Measurements from ENCODE around the gene KRT75. TPM values are rescaled to one million over a fixed set of nuclear protein-coding genes. Genes with fewer than 3 reads are reported as not detected.

The KRT75 gene
- total and polyA plus RNA-seq, 2 of the 13 experiments (the other 11 are each of a cell fraction or from before 2014, with no cell fraction given) = not detected

- ChIA-PET CTCF (ENCODE audit: low intra/inter-chr PET ratio, low total read pairs) (no interaction called here), POLR2A (no interaction called here)
- Histone ChIP-seq H2AFZ (ENCODE audit: low read length) (no peak overlapping the region), H4K20me1 (ENCODE audit: insufficient read depth, low read length) (no peaks in the 10 kb centered on the region), H3K9me3 (ENCODE audit: low read length) (no peaks in the 10 kb centered on the region), H3K27ac (ENCODE audit: extremely low read length, insufficient read depth, low read length) (no peak overlapping the region), H3K4me2 (ENCODE audit: low read depth, low read length) (no peak overlapping the region), H3K4me3 (replicated peaks in 1 of 3; ENCODE audit: insufficient read depth in 1 of 3, low read depth in 2 of 3, low read length in 3 of 3) (no peak overlapping the region), H3K79me2 (ENCODE audit: insufficient read depth, low read length) (no peaks in the 10 kb centered on the region), H3K27me3 (ENCODE audit: control insufficient read depth in 1 of 2, insufficient read depth in 2 of 2, low read length in 2 of 2) (peaks cover 0 to 9% of the 10 kb centered on the region in 2 experiments; a peak in 3 of 5 replicates), H3K9ac (ENCODE audit: insufficient read depth, low read depth, low read length) (no peak overlapping the region), H3K36me3 (replicated peaks in 1 of 2; ENCODE audit: control insufficient read depth in 1 of 2, insufficient read depth in 2 of 2, low read length in 2 of 2) (no peaks in the 10 kb centered on the region), H3K4me1 (ENCODE audit: insufficient read depth, low read length) (no peaks in the 10 kb centered on the region)
- DNase-seq (ENCODE audit: low spot score) = no peak
- in situ Hi-C loops (cut with HindIII; ENCODE audit: extremely low pct_ligation_motif_present, low pct_unique_long_range_greater_than_20kb) (loop anchor here (25.0 kb wide), 1 partner anchor 596 kb away; no protein-coding TSS in a partner anchor), intact Hi-C loops (cut with micrococcal nuclease; ENCODE audit: unreplicated experiment) (loop anchor here (1.0 kb wide), 1 partner anchor 24 kb away; no protein-coding TSS in a partner anchor)
- ATAC-seq = no peak
- FAIRE-seq = no peak
- no TSS peak for BruUV-seq (replicated peaks)
- no peak for TF ChIP-seq SMAD9 (CRISPR knock-in tag; IDR thresholded peaks at IDR 0.05)
- TF ChIP-seq EEA1 (CRISPR knock-in tag; IDR thresholded peaks at IDR 0.05; ENCODE audit: borderline replicate concordance) = no peak
- TF ChIP-seq PRDM15 (CRISPR knock-in tag; IDR thresholded peaks at IDR 0.05) = no peak
- TF ChIP-seq RERE (CRISPR knock-in tag; IDR thresholded peaks at IDR 0.05; ENCODE audit: low read depth) = no peak
- TF ChIP-seq ONECUT2 (CRISPR knock-in tag; IDR thresholded peaks at IDR 0.05) = no peak
- no peak for TF ChIP-seq SP1 (IDR thresholded peaks at IDR 0.05)
- no peak for TF ChIP-seq SP1 (CRISPR knock-in tag; IDR thresholded peaks at IDR 0.05)
- TF ChIP-seq JUNB (CRISPR knock-in tag; IDR thresholded peaks at IDR 0.05; ENCODE audit: borderline replicate concordance) = no peak
- TF ChIP-seq KAT2B (IDR thresholded peaks at IDR 0.05; ENCODE audit: borderline replicate concordance, low read depth, low read length) = no peak
- TF ChIP-seq ZNF260 (CRISPR knock-in tag; IDR thresholded peaks at IDR 0.05; ENCODE audit: borderline replicate concordance, low read depth) = no peak
- TF ChIP-seq SIX1 (CRISPR knock-in tag; IDR thresholded peaks at IDR 0.05; ENCODE audit: borderline replicate concordance) = no peak
- no peak for TF ChIP-seq PHF8 (CRISPR knock-in tag; IDR thresholded peaks at IDR 0.05)
- no peak for TF ChIP-seq ZFX (CRISPR knock-in tag; IDR thresholded peaks at IDR 0.05; ENCODE audit: low read depth)
- no peak for TF ChIP-seq ZNF431 (CRISPR knock-in tag; IDR thresholded peaks at IDR 0.05; ENCODE audit: borderline replicate concordance, low read depth)
- no peak for TF ChIP-seq ZNF207 (IDR thresholded peaks at IDR 0.05; ENCODE audit: borderline replicate concordance)
- no peak for TF ChIP-seq POGZ (CRISPR knock-in tag; IDR thresholded peaks at IDR 0.05)
- no CpG with 5 or more reads among the region's 4 CpGs for WGBS (ENCODE audit: low lambda C conversion rate)
Observed at GRCh38 chr12:52391618-52392002, 42.6 kb downstream of the KRT75 start.
